Liver (tissue), 9 donors: ENCODE data around the gene VIPR2. TPM values are rescaled to one million over a fixed set of nuclear protein-coding genes. Genes with fewer than 3 reads are reported as not detected.

Experiments used
- DNase-seq: peaks from one replicate; pipeline ENCODE4 v3.0.0-alpha.2; 2017; ENCODE audit warnings: low spot score
- H3K27ac ChIP-seq, 2 donors: one replicate each; pipeline ENCODE4 v1.7.0; 2013; ENCODE audit warnings: inconsistent platforms in 2 of 2, low read length in 2 of 2, control low read depth in 1 of 2, low read depth in 1 of 2, mild to moderate bottlenecking in 1 of 2
- H3K27me3 ChIP-seq, 4 donors: one replicate each; pipeline versions ENCODE4 v1.6.1 to v1.7.0; 2013; ENCODE audit warnings: low read length in 3 of 4, inconsistent platforms in 1 of 4, mild to moderate bottlenecking in 1 of 4, moderate library complexity in 1 of 4; ENCODE audit not compliant: control insufficient read depth in 4 of 4, insufficient read depth in 4 of 4
- H3K36me3 ChIP-seq, 4 donors: one replicate each; pipeline versions ENCODE4 v1.6.1 to v1.7.0; 2013; ENCODE audit warnings: low read length in 3 of 4, mild to moderate bottlenecking in 3 of 4, low read depth in 1 of 4, moderate library complexity in 1 of 4; ENCODE audit not compliant: control insufficient read depth in 4 of 4, insufficient read depth in 3 of 4
- H3K4me1 ChIP-seq, 4 donors: one replicate each; pipeline versions ENCODE4 v1.6.1 to v1.7.0; 2013; ENCODE audit warnings: low read length in 3 of 4, mild to moderate bottlenecking in 3 of 4, moderate library complexity in 1 of 4; ENCODE audit not compliant: control insufficient read depth in 4 of 4, insufficient read depth in 4 of 4
- H3K4me3 ChIP-seq, 3 donors: one replicate each; pipeline versions ENCODE4 v1.6.1 to v1.7.0; 2013; ENCODE audit warnings: low read length in 3 of 3, control low read depth in 1 of 3, low read depth in 1 of 3, mild to moderate bottlenecking in 1 of 3
- H3K9ac ChIP-seq, 2 donors: one replicate each; pipeline ENCODE4 v1.7.0; 2013; ENCODE audit warnings: low read length in 2 of 2, mild to moderate bottlenecking in 2 of 2, moderate library complexity in 2 of 2, control low read depth in 1 of 2, low read depth in 1 of 2
- H3K9me3 ChIP-seq, 4 donors: one replicate each; pipeline versions ENCODE4 v1.6.1 to v1.7.0; 2013; ENCODE audit warnings: low read length in 3 of 4; ENCODE audit not compliant: control insufficient read depth in 4 of 4
- ATF3 ChIP-seq: IDR thresholded peaks from 2 replicates; pipeline ENCODE4 v1.6.1; 2016; ENCODE audit warnings: antibody characterized with exemption
- CTCF ChIP-seq: fragments of 150-350 bp; IDR thresholded peaks from 2 replicates; pipeline ENCODE4 v1.5.1; 2017; ENCODE audit warnings: improper control_type of control experiment, low read depth, low read length; ENCODE audit not compliant: missing input control
- EGR1 ChIP-seq, 2 donors: IDR thresholded peaks; 2 replicates each; pipeline ENCODE4 v1.6.1; 2016 to 2018; ENCODE audit warnings: antibody characterized with exemption in 2 of 2, low read depth in 2 of 2
- FOXA1 ChIP-seq: IDR thresholded peaks from 2 replicates; pipeline ENCODE4 v1.6.1; 2016; ENCODE audit warnings: antibody characterized with exemption
- FOXA2 ChIP-seq: IDR thresholded peaks from 2 replicates; pipeline ENCODE4 v1.6.1; 2016; ENCODE audit warnings: antibody characterized with exemption
- GABPA ChIP-seq, 2 donors: IDR thresholded peaks in 1 of 2; conservative IDR thresholded peaks in 1 of 2; 2 replicates each; pipeline ENCODE4 v1.6.1; 2016; ENCODE audit warnings: antibody characterized with exemption in 2 of 2, mild to moderate bottlenecking in 1 of 2, moderate library complexity in 1 of 2
- HNF4A ChIP-seq, 2 donors: conservative IDR thresholded peaks; 2 replicates each; pipeline ENCODE4 v1.6.1; 2016; ENCODE audit warnings: antibody characterized with exemption in 2 of 2, mild to moderate bottlenecking in 2 of 2
- HNF4G ChIP-seq: IDR thresholded peaks from 2 replicates; pipeline ENCODE4 v1.6.1; 2016; ENCODE audit warnings: antibody characterized with exemption
- JUND ChIP-seq, 2 donors: IDR thresholded peaks; 2 replicates each; pipeline ENCODE4 v1.6.1; 2016; ENCODE audit warnings: antibody characterized with exemption in 2 of 2
- MAX ChIP-seq: IDR thresholded peaks from 2 replicates; pipeline ENCODE4 v1.6.1; 2016; ENCODE audit warnings: antibody characterized with exemption
- RAD21 ChIP-seq, 2 donors: IDR thresholded peaks; 2 replicates each; pipeline ENCODE4 v1.6.1; 2016; ENCODE audit warnings: antibody characterized with exemption in 2 of 2, mild to moderate bottlenecking in 2 of 2
- REST ChIP-seq: IDR thresholded peaks from 2 replicates; pipeline ENCODE4 v1.6.1; 2016; ENCODE audit warnings: antibody characterized with exemption, mild to moderate bottlenecking
- TAF1 ChIP-seq: conservative IDR thresholded peaks from 2 replicates; pipeline ENCODE4 v1.6.1; 2016; ENCODE audit warnings: antibody characterized with exemption, mild to moderate bottlenecking
- YY1 ChIP-seq: IDR thresholded peaks from 2 replicates; pipeline ENCODE4 v1.6.1; 2016; ENCODE audit warnings: antibody characterized with exemption, mild to moderate bottlenecking
- ZBTB33 ChIP-seq: IDR thresholded peaks from 2 replicates; pipeline ENCODE4 v1.6.1; 2016; ENCODE audit warnings: antibody characterized with exemption
- WGBS: extraction: QIAGEN DNeasy Blood & Tissue Kit; methylation state at CpG from one replicate; pipeline ENCODE4 v1.1.7; 2013; 5-methylcytosine and 5-hydroxymethylcytosine counted together
- polyA plus RNA-seq, 2 donors: library from polyadenylated mRNA; stranded (reverse) in 1 of 2; unstranded in 1 of 2; fragments of 200-250 nt in 1 of 2; fragments of >200 nt in 1 of 2; fragmentation: Nextera tagmentation in 1 of 2; extraction: Ambion mirVana in 1 of 2; gene quantifications; one replicate each; pipeline versions ENCODE4 v1.2.1 to v1.2.3, GENCODE V29; 2013 to 2015
- total RNA-seq, 2 donors: library from RNA; depleted of rRNA; stranded (reverse); fragments of >200 nt; gene quantifications; one replicate each; pipeline ENCODE4 v1.2.3, GENCODE V29; 2014
- donor health status: healthy.
- donor health status: healthy.
- donor health status: healthy.
- donor health status: healthy.
- donor health status: healthy.

Gene VIPR2
- total and polyA plus RNA-seq, 4 donors, result 0.05 to 0.17 (median 0.10) TPM; not detected in 1

GRCh38 chr7:159017741-159018140 lies 126.9 kb downstream of the VIPR2 start:
- no peak overlapping the region for H3K9ac ChIP-seq
- no peak for DNase-seq
- H3K36me3 ChIP-seq, result no peaks in the 10 kb centered on the region
- H3K4me1 ChIP-seq, result no peaks in the 10 kb centered on the region
- H3K9me3 ChIP-seq, result no peaks in the 10 kb centered on the region
- H3K4me3 ChIP-seq, result no peak overlapping the region
- H3K27ac ChIP-seq, result no peak overlapping the region
- WGBS, result 86% methylated on average over 3 of the region's 3 CpGs
- no peak for TF ChIP-seq ZBTB33
- no peak for TF ChIP-seq REST
- TF ChIP-seq GABPA (IDR thresholded peaks at IDR 0.05 in 1 of 2, conservative IDR thresholded peaks at IDR 0.05 in 1 of 2), result no peak
- TF ChIP-seq CTCF, result no peak
- no peak for TF ChIP-seq EGR1 (IDR thresholded peaks at IDR 0.05; ENCODE audit: low read depth in 2 of 2)
- TF ChIP-seq HNF4A (conservative IDR thresholded peaks at IDR 0.05), result no peak
- TF ChIP-seq HNF4G, result no peak
- no peak for TF ChIP-seq FOXA2
- TF ChIP-seq YY1, result no peak
- no peak for TF ChIP-seq JUND (IDR thresholded peaks at IDR 0.05)
- no peaks in the 10 kb centered on the region for H3K27me3 ChIP-seq

- 91% methylated on average over 10 of the region's 10 CpGs for WGBS
- Histone ChIP-seq H3K4me3 (no peak overlapping the region), H3K27me3 (no peaks in the 10 kb centered on the region), H3K27ac (no peak overlapping the region), H3K9me3 (no peaks in the 10 kb centered on the region), H3K4me1 (no peaks in the 10 kb centered on the region), H3K36me3 (no peaks in the 10 kb centered on the region), H3K9ac (no peak overlapping the region)
- no peak for DNase-seq
- no peak for TF ChIP-seq ZBTB33
- no peak for TF ChIP-seq JUND (IDR thresholded peaks at IDR 0.05)
- TF ChIP-seq YY1, result no peak
- TF ChIP-seq REST, result no peak
- no peak for TF ChIP-seq ATF3
- TF ChIP-seq MAX, result no peak
- no peak for TF ChIP-seq RAD21 (IDR thresholded peaks at IDR 0.05)
- TF ChIP-seq TAF1, result no peak
- TF ChIP-seq HNF4G, result no peak
- TF ChIP-seq CTCF, result no peak
- no peak for TF ChIP-seq FOXA1
- no peak for TF ChIP-seq GABPA (IDR thresholded peaks at IDR 0.05 in 1 of 2, conservative IDR thresholded peaks at IDR 0.05 in 1 of 2)
- no peak for TF ChIP-seq FOXA2
Measured at GRCh38 chr7:159017210-159017609, 127.5 kb downstream of the VIPR2 start.
